GM21723 (cell line): ENCODE data around the gene MARCO.

Experiments used
- ATAC-seq: cut with Tn5 transposase; IDR thresholded peaks from one replicate; pipeline ENCODE4 v1.9.1; 2021; ENCODE audit warnings: mild to moderate bottlenecking, moderate library complexity; ENCODE audit not compliant: unreplicated experiment

Gene MARCO

GRCh38 chr2:118973542-118973951 lies 31.6 kb downstream of the MARCO start:
- ATAC-seq, result no peak

DNA sequence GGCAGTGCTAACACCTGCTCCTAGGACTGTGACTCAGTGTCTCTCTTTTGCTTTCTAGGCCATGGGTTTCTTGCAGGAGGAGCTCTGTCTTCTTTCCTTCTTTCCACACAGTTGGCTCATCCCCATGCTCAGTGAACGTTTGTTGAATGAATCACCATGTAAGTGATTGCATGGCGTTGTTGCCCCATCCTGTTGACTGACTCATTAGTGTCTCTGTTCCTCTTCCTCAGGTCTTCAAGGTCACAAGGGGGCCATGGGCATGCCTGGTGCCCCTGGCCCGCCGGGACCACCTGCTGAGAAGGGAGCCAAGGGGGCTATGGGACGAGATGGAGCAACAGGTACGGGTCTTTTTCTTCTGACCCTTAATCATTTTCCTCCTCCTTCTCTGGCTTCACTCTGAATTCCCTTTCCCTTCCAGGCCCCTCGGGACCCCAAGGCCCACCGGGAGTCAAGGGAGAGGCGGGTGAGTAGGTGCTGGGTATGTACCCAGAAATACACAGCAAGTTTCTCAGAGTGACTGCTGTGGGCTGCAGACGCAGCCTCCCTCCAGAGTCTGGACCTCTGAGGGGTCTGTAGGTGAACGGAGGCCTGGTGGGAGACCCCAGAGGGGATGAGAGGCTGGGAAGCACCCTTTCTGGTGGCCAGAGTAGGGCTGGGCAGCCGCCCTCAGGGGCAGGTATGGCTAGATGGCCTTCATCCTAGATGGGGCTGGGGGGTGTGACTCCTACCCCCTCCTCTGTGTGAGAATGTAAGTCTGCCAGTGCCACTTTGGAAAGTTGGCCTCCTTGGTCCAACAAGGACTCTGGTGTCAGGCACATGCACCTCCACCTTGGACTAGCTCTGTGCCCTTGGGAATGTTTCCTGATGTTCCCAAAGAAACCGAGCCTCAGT lies 32.4 kb downstream of the MARCO start:
- ATAC-seq, result no peak

- ATAC-seq, result no peak
These were observed 33.1 kb downstream of the MARCO start for GRCh38 chr2:118975133-118975532.

GRCh38 chr2:118978064-118978463 lies 36.1 kb downstream of the MARCO start:
- ATAC-seq, result no peak

GRCh38 chr2:118979152-118979861 lies 37.3 kb downstream of the MARCO start:
- no peak for ATAC-seq

DNA sequence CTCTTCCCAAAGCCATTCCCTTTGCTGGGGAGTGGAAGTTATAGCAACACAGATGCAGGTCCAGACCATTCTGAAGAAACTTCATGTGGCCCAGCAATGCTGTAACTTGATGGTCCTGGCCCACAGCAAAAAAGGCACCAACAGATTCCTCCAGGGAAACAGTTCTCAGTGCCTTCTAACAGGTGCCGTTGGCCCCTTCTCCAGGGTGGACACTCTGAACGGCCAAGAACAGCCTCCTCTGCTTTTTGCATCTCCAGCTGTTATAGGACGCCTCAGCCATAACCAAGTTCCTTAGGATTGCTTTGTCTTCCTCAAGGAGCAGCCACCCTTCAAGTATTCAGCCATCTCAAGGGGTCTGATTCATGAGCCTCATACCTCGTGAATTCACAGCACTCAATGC lies 38.0 kb downstream of the MARCO start:
- ATAC-seq, result no peak

DNA sequence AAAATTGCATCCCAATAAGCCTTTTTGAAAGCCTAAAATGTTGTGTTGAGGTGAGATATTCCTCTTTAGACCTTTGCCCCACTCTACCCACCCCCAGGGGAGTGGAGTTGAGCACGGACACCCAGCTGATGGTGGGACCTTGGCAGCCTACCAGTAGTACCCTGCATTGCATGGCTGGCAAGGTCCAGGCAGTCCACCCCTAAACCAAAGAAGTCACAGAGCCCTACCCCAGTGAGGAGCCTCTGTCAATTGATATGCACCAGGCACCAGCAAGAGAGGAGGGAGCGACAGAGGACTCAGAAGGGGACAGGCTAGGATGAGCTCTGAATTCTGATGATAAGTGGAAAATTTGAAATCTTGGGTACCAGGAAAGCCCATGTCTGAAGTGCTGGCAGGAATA lies 38.6 kb downstream of the MARCO start:
- ATAC-seq, result no peak

DNA sequence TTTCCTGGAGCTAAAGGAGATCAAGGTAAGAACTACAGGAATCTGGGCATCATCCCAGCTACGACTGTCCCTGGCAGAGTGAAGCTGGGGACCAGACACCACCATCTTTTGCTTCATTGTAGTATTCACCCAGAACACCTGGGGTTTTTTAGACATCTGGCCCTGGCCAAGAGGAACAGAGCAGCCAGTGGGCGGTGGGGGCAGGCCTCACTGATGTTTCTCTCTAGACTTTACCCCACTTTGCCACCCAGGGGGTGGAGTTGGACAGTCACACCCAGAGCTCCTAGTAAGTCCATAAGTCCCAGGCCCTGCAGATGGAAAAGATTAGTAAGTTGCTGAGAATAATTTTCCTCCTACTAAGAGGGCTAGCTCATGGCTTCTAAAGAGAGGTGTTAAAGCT lies 39.6 kb downstream of the MARCO start:
- ATAC-seq, result no peak

DNA sequence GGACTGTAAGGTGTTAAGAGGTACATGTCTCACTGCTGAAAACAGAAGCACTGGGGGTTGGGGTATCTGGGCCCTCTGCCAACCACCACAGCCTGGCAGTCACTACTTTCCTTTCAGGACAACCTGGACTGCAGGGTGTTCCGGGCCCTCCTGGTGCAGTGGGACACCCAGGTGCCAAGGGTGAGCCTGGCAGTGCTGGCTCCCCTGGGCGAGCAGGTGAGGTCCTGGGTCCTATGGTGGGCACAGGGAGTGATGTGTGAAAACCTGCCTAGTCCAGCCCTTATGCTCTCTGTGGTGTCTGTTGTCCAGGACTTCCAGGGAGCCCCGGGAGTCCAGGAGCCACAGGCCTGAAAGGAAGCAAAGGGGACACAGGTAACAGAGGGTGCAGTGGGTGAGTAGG lies 40.0 kb downstream of the MARCO start:
- no peak for ATAC-seq

GRCh38 chr2:118983133-118983532 lies 41.1 kb downstream of the MARCO start:
- ATAC-seq, result no peak

GRCh38 chr2:118983915-118984314 lies 41.9 kb downstream of the MARCO start:
- ATAC-seq, result no peak

DNA sequence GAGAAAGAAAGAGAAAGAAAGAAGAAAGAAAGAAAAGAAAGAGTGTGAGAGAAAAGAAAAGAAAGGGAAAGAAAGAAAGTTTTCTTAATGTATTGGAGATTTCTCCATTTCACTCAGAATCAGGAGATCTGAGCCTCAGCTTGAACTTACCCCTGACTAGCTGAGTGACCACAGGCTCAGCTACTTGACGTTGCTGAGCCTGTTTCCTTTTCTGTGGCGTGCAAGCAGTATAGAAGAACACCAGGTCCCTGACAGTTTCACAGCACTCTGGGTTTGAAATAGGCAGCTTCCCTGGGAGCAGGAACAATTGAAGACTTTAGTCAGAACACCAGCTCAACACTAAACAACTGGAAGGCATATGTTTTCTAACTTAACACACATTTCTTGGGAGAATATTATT lies 44.7 kb downstream of the MARCO start:
- ATAC-seq, result no peak

DNA sequence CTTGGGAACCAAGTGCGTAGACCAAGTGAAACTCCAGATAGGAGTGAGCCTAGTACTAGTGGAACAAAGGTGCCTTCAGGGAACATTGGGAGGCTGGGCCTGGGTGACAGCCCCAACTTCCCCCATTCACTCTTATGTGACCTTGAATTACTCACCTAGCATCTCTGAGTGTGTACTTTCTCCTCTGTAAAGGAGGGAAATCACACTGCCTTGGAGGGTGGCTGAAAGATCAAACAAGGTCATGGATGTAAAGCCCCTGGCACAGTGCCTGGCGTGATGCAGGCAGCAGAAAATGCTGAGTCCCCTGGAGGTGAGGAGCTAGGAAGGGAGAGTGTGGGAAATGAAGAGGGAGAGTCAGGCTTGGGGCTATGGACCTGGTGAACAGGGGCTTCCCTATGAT lies 45.9 kb downstream of the MARCO start:
- ATAC-seq, result no peak

- no peak for ATAC-seq
These were observed 46.7 kb downstream of the MARCO start for GRCh38 chr2:118988706-118989105.

GRCh38 chr2:118989481-118989880 lies 47.5 kb downstream of the MARCO start:
- ATAC-seq, result peak; percentile 57

DNA sequence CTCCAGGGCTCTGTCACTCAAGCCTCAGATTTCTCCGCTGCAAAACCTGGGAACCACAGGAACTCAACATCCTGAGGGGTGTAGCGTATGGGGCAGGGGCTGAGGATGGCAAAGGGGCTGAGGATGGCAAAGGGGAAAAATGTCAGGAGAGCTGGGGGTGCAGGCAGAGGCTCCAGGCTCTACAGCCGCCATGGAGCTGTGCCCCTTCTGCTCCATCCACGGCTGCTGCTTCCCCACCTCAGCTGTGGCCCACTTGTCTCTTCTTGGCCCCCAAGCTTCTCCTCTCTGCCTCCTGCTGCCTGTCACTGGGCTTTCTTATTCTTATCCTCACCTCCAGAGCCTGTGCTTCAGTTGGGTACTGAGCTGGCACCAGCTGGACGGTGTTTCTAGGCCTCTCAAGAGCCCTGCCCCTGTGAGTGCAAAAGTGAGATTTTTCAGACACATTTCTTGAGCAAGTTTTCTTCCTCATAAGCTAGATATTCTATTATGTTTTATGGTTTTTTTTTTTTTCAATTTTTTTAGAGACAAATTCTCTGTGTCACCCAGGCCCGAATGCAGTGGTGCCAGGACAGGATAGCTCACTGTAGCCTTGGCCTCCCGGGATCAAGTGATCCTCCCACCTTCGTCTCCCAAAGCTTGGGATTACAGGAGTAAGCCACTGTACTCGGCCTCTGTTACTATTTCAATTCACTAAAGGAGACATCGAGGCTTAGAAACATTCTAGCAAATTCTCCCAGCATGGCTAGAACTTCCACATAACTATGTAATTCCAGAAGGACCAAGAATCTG lies 49.0 kb downstream of the MARCO start:
- ATAC-seq, result no peak

DNA sequence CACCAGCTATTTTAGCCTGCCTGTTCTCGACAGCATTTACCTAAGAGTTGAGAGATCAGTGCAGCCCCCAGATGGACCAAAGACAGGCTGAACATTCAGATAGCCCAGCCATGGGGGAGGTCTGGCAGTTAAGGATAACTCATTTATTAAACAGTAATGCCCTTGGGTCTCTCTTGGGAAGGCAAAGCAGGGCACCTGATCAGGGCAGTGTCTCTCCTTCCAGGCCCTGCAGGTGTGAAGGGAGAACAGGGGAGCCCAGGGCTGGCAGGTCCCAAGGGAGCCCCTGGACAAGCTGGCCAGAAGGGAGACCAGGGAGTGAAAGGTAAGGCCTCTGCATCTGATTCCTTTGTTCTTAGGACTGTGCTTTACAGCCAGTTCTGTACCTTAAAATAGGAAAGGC lies 49.6 kb downstream of the MARCO start:
- ATAC-seq, result no peak

DNA sequence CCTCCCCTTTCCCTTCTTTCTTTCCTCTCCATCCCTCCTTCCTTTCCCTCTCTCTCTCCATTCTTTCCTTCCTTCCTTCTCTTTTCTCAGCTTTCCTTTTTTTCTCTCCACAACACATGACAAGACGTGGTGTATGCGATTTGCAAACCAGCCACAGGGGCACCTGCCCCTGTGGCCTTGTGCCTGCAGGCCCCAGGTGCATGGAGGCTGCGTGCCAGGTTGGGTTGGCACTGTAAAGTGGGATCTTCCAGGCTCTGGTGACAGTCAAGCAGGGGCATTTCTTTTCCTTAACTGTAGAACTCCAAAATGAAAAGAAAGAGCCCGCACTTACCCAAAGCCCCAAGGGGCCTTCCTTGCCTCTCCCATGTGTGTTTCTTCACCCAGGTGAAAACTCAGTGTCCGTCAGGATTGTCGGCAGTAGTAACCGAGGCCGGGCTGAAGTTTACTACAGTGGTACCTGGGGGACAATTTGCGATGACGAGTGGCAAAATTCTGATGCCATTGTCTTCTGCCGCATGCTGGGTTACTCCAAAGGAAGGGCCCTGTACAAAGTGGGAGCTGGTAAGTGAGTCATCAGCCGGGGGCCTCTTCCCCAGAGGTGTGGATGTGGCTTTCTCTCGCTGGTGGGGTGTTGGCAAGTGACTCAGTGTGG lies 50.9 kb downstream of the MARCO start:
- no peak for ATAC-seq

DNA sequence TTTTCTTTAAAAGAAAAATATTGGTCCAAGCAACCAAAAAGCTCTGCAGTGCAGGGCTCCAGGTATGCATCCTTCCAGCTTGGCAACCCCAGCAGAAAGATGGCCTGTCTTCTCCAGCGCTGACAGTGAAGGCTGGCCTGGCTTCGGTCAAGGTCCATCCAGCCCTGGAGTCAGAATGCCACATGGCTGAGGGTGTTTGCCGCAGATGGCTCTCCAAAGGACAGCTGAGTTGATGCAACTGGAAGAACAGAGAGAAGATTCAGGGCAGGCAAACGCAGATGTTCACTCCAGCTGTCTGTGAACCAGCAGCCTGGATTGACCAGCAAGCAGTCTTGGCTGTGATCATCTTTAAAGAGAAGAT lies 51.4 kb downstream of the MARCO start:
- ATAC-seq, result no peak

GRCh38 chr2:118994172-118994700 lies 52.2 kb downstream of the MARCO start:
- ATAC-seq, result no peak

GRCh38 chr2:118994778-118995177 lies 52.8 kb downstream of the MARCO start:
- ATAC-seq, result no peak
